Peyer's patch (tissue), 4 donors: ENCODE data around the gene STK39. TPM values are rescaled to one million over a fixed set of nuclear protein-coding genes. Genes with fewer than 3 reads are reported as not detected.

Source experiments
- DNase-seq, 3 donors: peaks; one replicate each; pipeline ENCODE4 v3.0.0-alpha.2; 2017 to 2019
- H3K27ac ChIP-seq, 4 donors: fragments of 200-600 bp; sonication (generic); one replicate each; pipeline ENCODE4 v1.5.1; 2016 to 2019
- H3K27me3 ChIP-seq, 2 donors: fragments of 200-600 bp; sonication (generic); one replicate each; pipeline ENCODE4 v1.5.1; 2019
- H3K36me3 ChIP-seq, 3 donors: fragments of 200-600 bp; sonication (generic); one replicate each; pipeline ENCODE4 v1.5.1; 2016 to 2019
- H3K4me1 ChIP-seq, 4 donors: fragments of 200-600 bp; sonication (generic); one replicate each; pipeline ENCODE4 v1.5.1; 2016 to 2019
- H3K4me3 ChIP-seq, 4 donors: fragments of 200-600 bp; sonication (generic); 1 replicate in 3 of 4; 2 replicates in 1 of 4; pipeline ENCODE4 v1.5.1; 2016 to 2019; ENCODE audit warnings: mild to moderate bottlenecking in 1 of 4
- H3K9me3 ChIP-seq, 4 donors: fragments of 200-600 bp; sonication (generic); one replicate each; pipeline ENCODE4 v1.5.1; 2016 to 2019; ENCODE audit warnings: mild to moderate bottlenecking in 1 of 4
- CTCF ChIP-seq, 6 experiments: fragments of 450-650 bp in 4 of 6; fragments of 200-600 bp in 2 of 6; sonication (generic) in 1 of 6; IDR thresholded peaks; one replicate each; pipeline ENCODE4 v1.5.1; 2017 to 2019; ENCODE audit warnings: antibody characterized with exemption in 6 of 6, mild to moderate bottlenecking in 3 of 6, moderate library complexity in 1 of 6
- POLR2A ChIP-seq, 2 donors: fragments of 450-650 bp; IDR thresholded peaks; one replicate each; pipeline ENCODE4 v1.5.1; 2017; ENCODE audit warnings: antibody characterized with exemption in 2 of 2, mild to moderate bottlenecking in 2 of 2, moderate library complexity in 2 of 2
- total RNA-seq, 4 donors: library from RNA; depleted of rRNA; stranded (reverse); fragments of >200 nt; gene quantifications; one replicate each; pipeline ENCODE4 v1.1.0, GENCODE V29; 2016

Gene STK39
- total RNA-seq, 4 donors from 2014 or later = 39.6 to 55.9 (median 51.0) TPM

- Histone ChIP-seq H3K36me3 (no peaks in the 10 kb centered on the region), H3K4me3 (no peak overlapping the region), H3K9me3 (no peaks in the 10 kb centered on the region), H3K27me3 (no peaks in the 10 kb centered on the region), H3K27ac (peak overlapping the region in 2 of 4 donors; percentile 39 to 79), H3K4me1 (peaks cover 0 to 7% (median 0%) of the 10 kb centered on the region in 4 donors)
- peak in 1 of 3 donors; percentile 62 for DNase-seq
- TF ChIP-seq POLR2A (IDR thresholded peaks at IDR 0.05) (no peak), CTCF (IDR thresholded peaks at IDR 0.05) (no peak)
Measured at GRCh38 chr2:168256448-168256847, 9.1 kb upstream of the STK39 start.

- Histone ChIP-seq H3K36me3 (no peaks in the 10 kb centered on the region), H3K27ac (peak overlapping the region in 1 of 4 donors; percentile 79), H3K9me3 (no peaks in the 10 kb centered on the region), H3K4me1 (peaks cover 0 to 7% (median 0%) of the 10 kb centered on the region in 4 donors), H3K4me3 (no peak overlapping the region), H3K27me3 (no peaks in the 10 kb centered on the region)
- DNase-seq = no peak
- no peak for TF ChIP-seq CTCF (IDR thresholded peaks at IDR 0.05)
- no peak for TF ChIP-seq POLR2A (IDR thresholded peaks at IDR 0.05)
Measured at GRCh38 chr2:168255866-168256265, 8.5 kb upstream of the STK39 start.

GRCh38 chr2:168255103-168255502, 7.7 kb upstream of the STK39 start:
- Histone ChIP-seq H3K36me3 (no peaks in the 10 kb centered on the region), H3K27ac (no peak overlapping the region), H3K4me1 (peaks cover 0 to 7% (median 0%) of the 10 kb centered on the region in 4 donors), H3K27me3 (no peaks in the 10 kb centered on the region), H3K4me3 (no peak overlapping the region), H3K9me3 (no peaks in the 10 kb centered on the region)
- TF ChIP-seq POLR2A (IDR thresholded peaks at IDR 0.05) (no peak), CTCF (IDR thresholded peaks at IDR 0.05) (no peak)
- DNase-seq = no peak

GRCh38 chr2:168254158-168254935, 7.0 kb upstream of the STK39 start:
- H3K27me3 ChIP-seq = no peaks in the 10 kb centered on the region
- H3K9me3 ChIP-seq = no peaks in the 10 kb centered on the region
- H3K4me3 ChIP-seq = no peak overlapping the region
- H3K36me3 ChIP-seq = no peaks in the 10 kb centered on the region
- no peak for DNase-seq
- no peak overlapping the region for H3K27ac ChIP-seq
- peaks cover 0 to 7% (median 0%) of the 10 kb centered on the region in 4 donors for H3K4me1 ChIP-seq
- TF ChIP-seq POLR2A (IDR thresholded peaks at IDR 0.05) = no peak
- peak in 3 of 6 experiments; percentile 33 to 55 (median 37) for TF ChIP-seq CTCF (IDR thresholded peaks at IDR 0.05)

- no peaks in the 10 kb centered on the region for H3K27me3 ChIP-seq
- H3K36me3 ChIP-seq = no peaks in the 10 kb centered on the region
- H3K4me1 ChIP-seq = peaks cover 0 to 7% (median 0%) of the 10 kb centered on the region in 4 donors
- no peak overlapping the region for H3K27ac ChIP-seq
- DNase-seq = no peak
- H3K9me3 ChIP-seq = no peaks in the 10 kb centered on the region
- H3K4me3 ChIP-seq = no peak overlapping the region
- TF ChIP-seq POLR2A (IDR thresholded peaks at IDR 0.05) = no peak
- TF ChIP-seq CTCF (IDR thresholded peaks at IDR 0.05) = no peak
Measured at GRCh38 chr2:168253379-168253778, 6.0 kb upstream of the STK39 start.
